IMR-90 (cell line): Measurements from ENCODE around the gene TBCE.
A peak's percentile ranks its signal among the peaks of the same experiment; 100 is the strongest.

ENCODE experiments used
- BHLHE40 ChIP-seq: fragments of 150-350 bp; IDR thresholded peaks from 2 replicates; pipeline ENCODE4 v1.6.1; 2016; ENCODE audit warnings: mild to moderate bottlenecking, low read depth, low read length
- CEBPB ChIP-seq: IDR thresholded peaks from 2 replicates; pipeline ENCODE4 v1.6.1; 2012; ENCODE audit warnings: low read depth, low read length, improper control_type of control experiment
- CHD1 ChIP-seq: IDR thresholded peaks from 2 replicates; pipeline ENCODE4 v1.6.1; 2012; ENCODE audit warnings: low read depth, low read length, improper control_type of control experiment
- FOS ChIP-seq: fragments of 150-350 bp; IDR thresholded peaks from 2 replicates; pipeline ENCODE4 v1.6.1; 2016; ENCODE audit warnings: low read depth, low read length
- MAZ ChIP-seq: IDR thresholded peaks from 2 replicates; pipeline ENCODE4 v1.6.1; 2012; ENCODE audit warnings: low read depth, mild to moderate bottlenecking, low read length, improper control_type of control experiment, moderate library complexity, borderline replicate concordance
- MXI1 ChIP-seq: IDR thresholded peaks from 2 replicates; pipeline ENCODE4 v1.6.1; 2012; ENCODE audit warnings: low read depth, mild to moderate bottlenecking, low read length, moderate library complexity, borderline replicate concordance
- NFE2L2 ChIP-seq: fragments of 150-350 bp; IDR thresholded peaks from 2 replicates; pipeline ENCODE4 v1.6.1; 2016; ENCODE audit warnings: low read depth, mild to moderate bottlenecking, low read length
- POLR2A ChIP-seq: IDR thresholded peaks from 2 replicates; pipeline ENCODE4 v1.6.1; 2012; ENCODE audit warnings: mild to moderate bottlenecking, low read depth, low read length
- RCOR1 ChIP-seq: IDR thresholded peaks from 2 replicates; pipeline ENCODE4 v1.6.1; 2012; ENCODE audit warnings: mild to moderate bottlenecking, low read length, improper control_type of control experiment; ENCODE audit not compliant: insufficient replicate concordance
- RFX5 ChIP-seq: IDR thresholded peaks from 2 replicates; pipeline ENCODE4 v1.8.0; 2012; ENCODE audit warnings: low read depth, mild to moderate bottlenecking, low read length, moderate library complexity
- SMC3 ChIP-seq: fragments of 150-350 bp; IDR thresholded peaks from 2 replicates; pipeline ENCODE4 v1.6.1; 2016; ENCODE audit warnings: low read depth, mild to moderate bottlenecking, antibody characterized with exemption, low read length, moderate library complexity
- TF ChIP-seq, protein P1 (sequence below): conservative IDR thresholded peaks from 2 replicates; pipeline ENCODE4 v1.5.1; 2012; ENCODE audit warnings: mild to moderate bottlenecking, low read depth, low read length, improper control_type of control experiment

- TF ChIP-seq, protein P1, sequence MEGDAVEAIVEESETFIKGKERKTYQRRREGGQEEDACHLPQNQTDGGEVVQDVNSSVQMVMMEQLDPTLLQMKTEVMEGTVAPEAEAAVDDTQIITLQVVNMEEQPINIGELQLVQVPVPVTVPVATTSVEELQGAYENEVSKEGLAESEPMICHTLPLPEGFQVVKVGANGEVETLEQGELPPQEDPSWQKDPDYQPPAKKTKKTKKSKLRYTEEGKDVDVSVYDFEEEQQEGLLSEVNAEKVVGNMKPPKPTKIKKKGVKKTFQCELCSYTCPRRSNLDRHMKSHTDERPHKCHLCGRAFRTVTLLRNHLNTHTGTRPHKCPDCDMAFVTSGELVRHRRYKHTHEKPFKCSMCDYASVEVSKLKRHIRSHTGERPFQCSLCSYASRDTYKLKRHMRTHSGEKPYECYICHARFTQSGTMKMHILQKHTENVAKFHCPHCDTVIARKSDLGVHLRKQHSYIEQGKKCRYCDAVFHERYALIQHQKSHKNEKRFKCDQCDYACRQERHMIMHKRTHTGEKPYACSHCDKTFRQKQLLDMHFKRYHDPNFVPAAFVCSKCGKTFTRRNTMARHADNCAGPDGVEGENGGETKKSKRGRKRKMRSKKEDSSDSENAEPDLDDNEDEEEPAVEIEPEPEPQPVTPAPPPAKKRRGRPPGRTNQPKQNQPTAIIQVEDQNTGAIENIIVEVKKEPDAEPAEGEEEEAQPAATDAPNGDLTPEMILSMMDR = no peak
- TF ChIP-seq BHLHE40 (no peak), POLR2A (no peak), RFX5 (no peak), CEBPB (no peak), MXI1 (no peak), NFE2L2 (peak; percentile 97), SMC3 (no peak), CHD1 (no peak), RCOR1 (no peak), FOS (peak; percentile 74), MAZ (no peak)
Measured at GRCh38 chr1:235442788-235443429, 75.7 kb downstream of the TBCE start.
